Left lung (tissue), 10 donors: ENCODE data around the gene COIL. TPM values are rescaled to one million over a fixed set of nuclear protein-coding genes. Genes with fewer than 3 reads are reported as not detected.

Experiments used
- ATAC-seq: fragments of 200-7000 bp; cut with Tn5 transposase; one replicate; pipeline ENCODE4 v1.9.1; 2020; ENCODE audit warnings: moderate library complexity
- DNase-seq, 4 donors: peaks; one replicate each; pipeline ENCODE4 v3.0.0-alpha.2; 2013 to 2020
- H3K27ac ChIP-seq, 2 donors: fragments of 200-600 bp; sonication (generic) in 1 of 2; one replicate each; pipeline versions ENCODE4 v1.5.0 to v1.8.0; 2020 to 2021
- H3K27me3 ChIP-seq, 2 donors: fragments of 200-600 bp; sonication (generic) in 1 of 2; one replicate each; pipeline versions ENCODE4 v1.5.0 to v1.8.0; 2020 to 2021
- H3K36me3 ChIP-seq, 2 donors: fragments of 200-600 bp; sonication (generic) in 1 of 2; one replicate each; pipeline versions ENCODE4 v1.5.0 to v1.8.0; 2020 to 2021
- H3K4me1 ChIP-seq, 2 donors: fragments of 200-600 bp; one replicate each; pipeline ENCODE4 v1.8.0; 2021
- H3K4me3 ChIP-seq, 2 donors: fragments of 200-600 bp; sonication (generic) in 1 of 2; one replicate each; pipeline versions ENCODE4 v1.5.0 to v1.8.0; 2020 to 2021; ENCODE audit warnings: mild to moderate bottlenecking in 1 of 2
- H3K9me3 ChIP-seq, 2 donors: fragments of 200-600 bp; sonication (generic) in 1 of 2; one replicate each; pipeline versions ENCODE4 v1.5.0 to v1.8.0; 2020 to 2021
- intact Hi-C, 2 donors: fragments of 100-400 bp; cut with DNase I; formaldehyde crosslinking; loops; one replicate each; pipeline versions ENCODE4 v1.11.2 to v1.14.2; 2022
- polyA plus RNA-seq, 6 donors: library from polyadenylated mRNA; unstranded; fragments of 120-200 nt; gene quantifications; one replicate each; pipeline ENCODE4 v1.2.1, GENCODE V29; 2013; ENCODE audit not compliant: insufficient read length in 6 of 6
- total RNA-seq, 2 donors: library from RNA; stranded (reverse); fragmentation: NEBNext Ultra II Directional; extraction: Animal tissue kit (Norgen Biotek cat#: 25700); gene quantifications; one replicate each; pipeline ENCODE4 v1.2.1, GENCODE V29; 2021
- TF ChIP-seq, protein P1 (sequence below), 2 donors: fragments of 200-600 bp; sonication (generic) in 1 of 2; IDR thresholded peaks; one replicate each; pipeline versions ENCODE4 v1.5.0 to v1.8.0; 2021; ENCODE audit warnings: antibody characterized with exemption in 2 of 2
- donor health status: DM: no; HTN: yes; CAD: no.
- donor health status: DM: no; HTN: no; CAD: no.

The COIL gene
- total and polyA plus RNA-seq, 8 donors = 10.9 to 33.8 (median 29.7) TPM

DNA sequence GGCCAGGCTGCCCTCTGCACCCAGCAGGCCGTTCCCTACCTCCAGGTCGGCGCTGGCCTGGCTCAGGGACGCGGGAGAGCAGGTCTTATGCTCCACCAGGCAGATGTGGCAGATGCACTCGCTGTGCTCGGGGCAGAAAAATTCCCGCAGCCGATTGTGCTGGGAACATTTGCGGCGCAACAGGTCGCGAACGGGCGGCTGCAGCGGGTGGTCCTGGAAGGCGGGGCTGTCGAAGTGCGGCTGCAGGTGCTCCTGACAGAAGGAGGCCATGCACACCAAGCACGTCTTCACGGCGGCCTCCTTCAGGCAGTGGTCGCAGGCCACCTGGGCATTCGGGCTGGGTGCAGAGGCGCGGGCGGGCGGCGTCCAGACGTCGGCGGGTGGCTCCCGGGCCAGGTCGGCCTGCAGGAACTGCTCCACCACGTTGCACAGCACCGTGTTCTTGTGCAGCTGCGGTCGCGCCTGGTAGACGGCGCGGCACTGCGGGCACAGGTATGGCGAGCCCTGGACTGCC lies 47.4 kb downstream of the COIL start:
- intact Hi-C loops = no loop called here
- no peaks in the 10 kb centered on the region for H3K27me3 ChIP-seq
- peak in 2 of 4 donors; percentile 61 to 85 for DNase-seq
- H3K36me3 ChIP-seq = peaks cover 0 to 12% of the 10 kb centered on the region in 2 donors
- peak overlapping the region; percentile 91 to 98 for H3K4me3 ChIP-seq
- peak; percentile 44 for ATAC-seq
- H3K4me1 ChIP-seq = peaks cover 26 to 76% of the 10 kb centered on the region in 2 donors
- TF ChIP-seq, protein P1, sequence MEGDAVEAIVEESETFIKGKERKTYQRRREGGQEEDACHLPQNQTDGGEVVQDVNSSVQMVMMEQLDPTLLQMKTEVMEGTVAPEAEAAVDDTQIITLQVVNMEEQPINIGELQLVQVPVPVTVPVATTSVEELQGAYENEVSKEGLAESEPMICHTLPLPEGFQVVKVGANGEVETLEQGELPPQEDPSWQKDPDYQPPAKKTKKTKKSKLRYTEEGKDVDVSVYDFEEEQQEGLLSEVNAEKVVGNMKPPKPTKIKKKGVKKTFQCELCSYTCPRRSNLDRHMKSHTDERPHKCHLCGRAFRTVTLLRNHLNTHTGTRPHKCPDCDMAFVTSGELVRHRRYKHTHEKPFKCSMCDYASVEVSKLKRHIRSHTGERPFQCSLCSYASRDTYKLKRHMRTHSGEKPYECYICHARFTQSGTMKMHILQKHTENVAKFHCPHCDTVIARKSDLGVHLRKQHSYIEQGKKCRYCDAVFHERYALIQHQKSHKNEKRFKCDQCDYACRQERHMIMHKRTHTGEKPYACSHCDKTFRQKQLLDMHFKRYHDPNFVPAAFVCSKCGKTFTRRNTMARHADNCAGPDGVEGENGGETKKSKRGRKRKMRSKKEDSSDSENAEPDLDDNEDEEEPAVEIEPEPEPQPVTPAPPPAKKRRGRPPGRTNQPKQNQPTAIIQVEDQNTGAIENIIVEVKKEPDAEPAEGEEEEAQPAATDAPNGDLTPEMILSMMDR (IDR thresholded peaks at IDR 0.05) = no peak
- H3K9me3 ChIP-seq = no peaks in the 10 kb centered on the region
- peak overlapping the region; percentile 93 to 100 for H3K27ac ChIP-seq

DNA sequence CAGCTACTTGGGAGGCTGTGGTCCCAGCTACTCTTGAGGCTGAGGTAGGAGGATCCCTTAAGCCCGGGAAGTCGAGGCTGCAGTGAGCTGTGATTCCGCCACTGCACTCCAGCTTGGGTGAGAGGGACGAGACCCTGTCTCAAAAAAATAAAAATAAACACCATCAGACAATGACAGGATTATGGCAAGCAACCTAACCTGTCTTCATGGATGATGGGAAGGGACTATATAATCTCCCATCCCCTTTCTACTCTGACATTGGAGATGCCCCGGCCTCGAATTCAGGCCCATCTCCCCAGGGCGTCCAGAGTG lies 47.9 kb downstream of the COIL start:
- no peak for ATAC-seq
- peak overlapping the region; percentile 93 to 100 for H3K27ac ChIP-seq

DNA sequence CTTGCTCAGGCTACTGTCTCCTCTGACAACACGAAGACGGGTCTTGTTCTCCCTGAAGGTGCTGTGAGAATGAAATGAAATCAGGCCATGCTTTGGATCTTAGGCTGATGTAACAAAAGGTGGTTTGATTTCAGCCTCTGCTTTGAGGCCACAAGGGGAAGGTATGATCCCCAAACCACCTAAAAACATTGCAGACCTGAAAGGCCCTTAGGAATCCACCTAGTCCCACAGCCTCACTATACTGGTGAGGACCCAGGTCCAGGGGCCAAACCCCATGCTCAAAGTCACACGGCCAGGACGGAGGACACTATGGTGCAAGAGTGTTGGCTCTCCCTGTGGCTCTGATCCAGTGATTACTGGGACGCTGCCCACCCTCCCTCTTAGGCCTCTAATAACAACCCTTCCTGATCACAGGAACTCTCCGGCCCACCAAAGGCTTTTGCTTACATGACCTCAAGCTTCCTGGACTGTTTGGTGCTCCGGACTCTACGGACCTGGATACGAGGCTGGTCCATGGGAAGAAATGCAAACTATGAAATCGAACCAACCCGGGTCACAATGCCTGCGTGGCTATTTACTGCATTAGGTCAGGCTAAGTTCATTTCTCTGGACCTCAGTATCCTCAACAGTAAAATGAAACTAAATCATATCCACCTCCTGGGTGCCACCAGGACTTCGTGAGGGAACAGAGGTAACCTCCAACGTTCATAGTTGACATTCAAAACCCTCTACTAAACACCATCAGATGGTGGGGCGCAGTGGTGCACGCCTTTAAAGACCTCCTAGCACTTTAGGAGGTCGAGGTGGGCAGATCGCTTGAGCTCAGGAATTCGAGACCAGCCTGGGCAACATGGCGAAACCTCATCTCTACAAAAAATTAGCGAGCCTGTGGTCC lies 48.5 kb downstream of the COIL start:
- no peak for ATAC-seq
- Histone ChIP-seq H3K4me3 (peak overlapping the region; percentile 91 to 98), H3K36me3 (peaks cover 0 to 22% of the 10 kb centered on the region in 2 donors), H3K27ac (peak overlapping the region; percentile 41 to 100), H3K27me3 (no peaks in the 10 kb centered on the region), H3K9me3 (no peaks in the 10 kb centered on the region), H3K4me1 (peaks cover 30 to 79% of the 10 kb centered on the region in 2 donors)
- TF ChIP-seq, protein P1 (IDR thresholded peaks at IDR 0.05) = no peak
- intact Hi-C loops = no loop called here
- no peak for DNase-seq

More for the DNA sequence above, 47.9 kb downstream of the COIL start:
- TF ChIP-seq, protein P1 (IDR thresholded peaks at IDR 0.05) = no peak
- Histone ChIP-seq H3K27me3 (no peaks in the 10 kb centered on the region), H3K4me1 (peaks cover 30 to 77% of the 10 kb centered on the region in 2 donors), H3K9me3 (no peaks in the 10 kb centered on the region), H3K36me3 (peaks cover 0 to 16% of the 10 kb centered on the region in 2 donors), H3K4me3 (peak overlapping the region; percentile 91 to 98)
- intact Hi-C loops = no loop called here
- DNase-seq = no peak

DNA sequence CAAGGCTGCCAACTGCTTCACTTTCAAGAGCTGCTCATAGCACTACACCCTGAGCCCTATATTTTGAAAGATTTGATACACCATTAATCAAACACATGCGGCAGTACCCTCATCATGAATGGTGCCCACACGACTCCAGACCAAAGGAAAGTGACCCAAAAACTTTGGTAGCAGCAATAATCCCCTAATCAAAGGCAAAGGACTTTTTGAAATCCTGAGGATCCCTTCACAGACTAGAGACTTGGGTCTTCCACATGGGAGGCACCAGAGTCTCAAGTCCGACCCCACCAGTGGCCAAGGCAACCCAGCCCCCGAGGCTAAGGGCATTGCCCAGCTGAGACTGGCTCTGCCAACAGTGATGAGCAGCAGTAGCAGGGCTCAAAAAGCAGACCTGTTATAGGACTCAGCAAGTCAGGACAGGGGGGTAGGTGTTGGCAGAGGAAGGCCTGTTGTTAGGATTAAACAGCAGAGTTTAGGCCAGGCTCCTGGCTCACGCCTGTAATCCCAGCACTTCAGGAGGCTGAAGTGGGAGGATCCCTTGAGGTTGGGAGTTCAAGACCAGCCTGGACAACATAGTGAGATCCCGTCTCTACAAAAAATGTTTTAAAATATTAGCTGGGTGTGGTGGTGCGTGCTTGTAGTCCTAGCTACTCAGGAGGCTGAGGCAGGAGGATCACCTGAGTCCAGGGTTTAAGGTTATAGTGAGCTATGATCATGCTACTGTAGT lies 50.2 kb downstream of the COIL start:
- TF ChIP-seq, protein P1 (IDR thresholded peaks at IDR 0.05) = no peak
- peak overlapping the region in 1 of 2 donors; percentile 98 for H3K4me3 ChIP-seq
- no peaks in the 10 kb centered on the region for H3K27me3 ChIP-seq
- no peaks in the 10 kb centered on the region for H3K9me3 ChIP-seq
- intact Hi-C loops = no loop called here
- peak overlapping the region; percentile 75 to 78 for H3K27ac ChIP-seq
- peaks cover 0 to 39% of the 10 kb centered on the region in 2 donors for H3K36me3 ChIP-seq
- H3K4me1 ChIP-seq = peaks cover 30 to 70% of the 10 kb centered on the region in 2 donors
- DNase-seq (no peak), ATAC-seq (no peak)
